GM19023 (cell line): Measurements from ENCODE around the gene EXD3.
A peak's percentile ranks its signal among the peaks of the same experiment; 100 is the strongest.

Experiments used
- ATAC-seq: cut with Tn5 transposase; IDR thresholded peaks from one replicate; pipeline ENCODE4 v1.9.1; 2021; ENCODE audit warnings: mild to moderate bottlenecking, moderate library complexity; ENCODE audit not compliant: unreplicated experiment

The EXD3 gene

DNA sequence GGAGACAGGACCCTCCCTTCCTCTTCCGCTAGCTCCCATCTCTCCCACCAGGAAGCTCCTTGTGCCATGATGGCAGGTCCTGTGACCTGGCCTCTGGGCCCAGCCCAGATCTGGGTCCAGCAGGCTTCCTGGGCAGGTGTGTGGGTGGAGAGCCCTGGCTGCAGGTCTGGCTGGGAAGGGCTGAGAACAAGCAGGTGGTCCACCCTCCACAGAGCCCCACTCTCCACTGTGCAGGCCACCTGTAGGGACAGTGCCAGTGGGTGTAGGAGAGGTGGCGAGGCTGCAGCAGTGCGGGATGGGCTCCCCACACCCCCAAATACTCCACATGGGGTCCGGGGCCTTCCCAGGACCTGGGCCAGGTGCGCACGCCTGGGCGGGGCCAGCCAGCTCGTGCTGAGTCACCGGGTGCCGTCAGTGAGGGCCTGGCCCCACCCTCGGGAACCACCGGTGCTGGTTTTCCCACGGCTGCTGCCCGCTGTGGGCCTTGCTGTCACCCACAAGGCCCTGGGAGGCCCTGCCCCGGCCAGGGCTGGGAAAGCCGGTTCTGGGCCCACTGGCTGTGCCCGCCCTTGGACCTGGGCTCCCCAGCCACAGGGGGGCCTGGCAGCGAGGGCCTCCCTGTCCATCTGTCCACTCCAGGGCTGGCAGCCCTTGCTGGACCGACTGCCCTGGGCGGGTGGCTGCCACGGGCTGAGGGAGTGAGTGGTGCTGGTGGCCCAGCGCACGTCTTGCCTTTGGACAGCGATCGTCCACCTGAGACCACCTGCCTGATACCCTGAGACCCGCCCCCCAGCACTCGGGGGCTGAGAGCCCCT is 111.6 kb downstream of the EXD3 start:
- no peak for ATAC-seq

DNA sequence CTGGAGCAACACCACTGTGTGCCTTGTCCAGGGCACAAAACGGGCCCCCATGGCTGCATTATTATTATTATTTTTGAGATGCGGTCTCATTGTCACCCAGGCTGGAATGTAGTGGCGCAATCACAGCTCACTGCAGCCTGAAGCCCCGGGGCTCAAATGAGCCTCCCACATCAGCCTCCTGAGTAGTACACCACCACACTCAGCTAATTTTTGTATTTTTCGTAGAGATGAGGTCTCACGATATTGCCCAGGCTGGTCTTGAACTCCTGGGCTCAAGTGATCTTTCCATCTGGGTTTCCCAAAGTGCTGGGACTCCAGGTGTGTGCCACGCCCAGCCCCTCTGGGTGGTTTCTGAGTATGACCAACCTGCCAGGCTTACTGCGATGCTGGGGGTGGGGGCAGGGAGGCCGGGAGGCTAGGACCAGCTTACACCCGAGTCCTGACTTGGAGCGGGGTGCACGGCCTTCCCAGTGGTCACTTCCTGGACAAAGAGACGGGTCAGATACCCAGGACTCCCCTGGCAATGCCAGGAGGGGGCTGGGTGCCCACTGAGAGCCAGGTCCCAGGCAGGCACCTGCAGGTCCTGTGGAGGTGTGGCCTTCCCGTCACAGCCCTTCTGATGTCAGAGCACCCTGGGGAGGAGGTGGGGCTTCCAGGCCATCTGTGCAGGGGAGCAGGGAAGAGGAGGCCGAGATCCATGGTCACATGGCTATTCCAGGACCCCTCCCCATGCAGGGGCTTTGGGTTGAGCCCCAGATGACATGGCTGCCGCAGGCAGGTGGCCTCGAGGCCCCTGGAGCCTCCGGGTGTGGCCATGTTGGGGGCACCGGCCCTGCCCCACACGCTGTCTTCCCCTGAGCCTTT is 112.5 kb downstream of the EXD3 start:
- no peak for ATAC-seq

DNA sequence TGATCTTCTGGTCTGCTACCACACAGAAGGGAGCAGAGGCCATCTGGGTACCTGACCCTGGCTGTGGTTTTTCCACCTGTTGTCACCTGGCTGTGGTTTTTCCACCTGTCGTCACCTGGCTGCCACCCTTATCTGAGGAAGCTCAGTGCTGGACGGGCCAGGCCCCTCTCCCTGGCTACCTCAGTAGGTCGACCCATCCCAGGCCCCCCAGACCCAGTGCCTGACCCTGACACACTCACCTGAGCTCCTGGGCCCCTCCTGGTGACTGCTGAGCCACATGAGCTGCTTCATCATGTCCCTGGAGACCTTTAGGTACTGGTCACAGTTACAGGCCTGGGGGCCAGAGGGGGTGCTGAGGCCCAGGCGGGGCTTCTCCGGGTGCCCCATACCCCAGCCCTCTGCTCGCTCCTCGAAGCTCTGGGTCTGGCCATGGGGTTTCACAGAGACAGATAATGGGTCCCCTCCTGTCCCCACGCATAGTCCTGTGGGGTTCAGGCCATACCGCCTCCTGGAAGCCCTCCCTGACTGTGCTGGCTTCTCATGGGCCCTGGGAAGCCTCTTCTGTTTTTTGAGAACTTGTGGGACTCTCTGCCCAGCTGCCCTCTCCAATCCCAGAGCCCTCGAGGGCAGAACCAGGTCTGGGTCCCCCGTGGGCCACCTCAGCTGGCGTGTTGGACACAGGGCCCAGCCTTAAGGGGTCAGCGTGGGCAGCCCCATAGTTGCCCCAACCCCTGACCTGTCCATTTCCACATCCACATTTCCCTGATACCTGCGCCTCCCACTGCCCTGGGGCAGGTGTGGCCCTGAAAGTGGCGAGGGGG is 113.4 kb downstream of the EXD3 start:
- no peak for ATAC-seq

DNA sequence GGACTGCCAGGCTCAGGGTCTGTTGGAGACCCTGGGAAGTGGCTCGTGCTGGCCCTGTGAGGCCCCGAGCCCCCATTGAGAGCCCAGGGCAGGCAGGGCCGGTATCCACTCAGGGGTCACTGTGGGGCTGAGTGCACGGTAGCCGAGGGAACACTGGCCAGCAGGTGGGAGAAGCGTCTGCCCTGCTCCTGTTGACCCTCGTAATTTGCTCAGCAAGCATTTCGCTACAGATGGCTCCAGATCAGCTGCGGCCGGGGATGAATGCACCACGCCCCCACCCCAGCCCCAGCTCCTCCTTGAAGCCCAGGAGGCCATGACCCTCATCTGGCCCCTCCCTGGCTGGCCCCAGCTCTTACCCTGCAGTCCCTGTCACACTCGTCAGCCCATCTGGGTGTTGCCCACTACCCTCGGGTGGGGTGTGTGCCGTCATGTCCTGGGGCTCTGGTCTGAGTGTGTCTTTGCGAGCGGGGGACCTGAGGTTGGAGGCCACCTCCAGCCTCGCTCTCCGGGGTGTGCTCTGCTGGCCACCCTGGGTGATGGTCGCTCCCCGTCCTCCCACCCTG is 114.8 kb downstream of the EXD3 start:
- ATAC-seq: no peak

DNA sequence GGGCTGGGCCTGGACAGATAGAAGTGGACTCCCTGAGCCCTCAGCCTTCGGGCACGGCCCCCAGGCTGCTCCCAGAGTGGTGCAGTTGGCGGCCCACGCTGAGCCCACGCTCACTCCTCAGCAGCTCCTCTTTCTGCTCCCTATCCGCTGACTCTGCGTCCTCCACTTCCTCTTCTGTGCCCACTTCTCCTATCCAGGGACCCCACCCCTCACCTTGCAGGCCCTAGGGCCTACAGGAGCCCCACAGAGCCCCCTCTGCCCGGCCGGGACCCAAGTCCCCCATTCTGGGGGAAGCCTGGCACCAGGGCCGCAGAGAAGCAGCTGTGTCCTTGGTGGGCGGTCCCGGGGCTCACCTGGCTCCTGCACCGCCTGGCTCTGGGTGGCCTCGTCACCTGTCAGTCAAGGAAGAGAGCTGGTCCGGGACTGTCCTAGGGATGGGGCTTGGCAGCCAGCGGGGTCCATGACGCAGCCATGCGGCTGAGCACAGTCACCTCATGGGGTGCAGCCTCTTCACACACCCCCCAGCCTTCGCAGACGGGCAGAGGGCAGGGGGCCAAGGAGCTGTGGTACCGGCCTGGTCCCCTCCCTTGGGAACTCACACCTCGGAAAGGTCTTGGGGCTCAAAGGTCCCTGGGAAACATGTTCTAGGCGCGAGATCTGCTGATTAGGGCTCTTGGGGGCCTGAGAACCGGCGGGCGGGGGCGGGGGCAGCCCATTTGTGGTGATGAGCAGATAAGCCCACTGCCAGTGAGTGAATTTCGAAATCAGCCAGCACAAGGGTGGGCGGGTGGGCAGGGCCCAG is 115.5 kb downstream of the EXD3 start:
- no peak for ATAC-seq

DNA sequence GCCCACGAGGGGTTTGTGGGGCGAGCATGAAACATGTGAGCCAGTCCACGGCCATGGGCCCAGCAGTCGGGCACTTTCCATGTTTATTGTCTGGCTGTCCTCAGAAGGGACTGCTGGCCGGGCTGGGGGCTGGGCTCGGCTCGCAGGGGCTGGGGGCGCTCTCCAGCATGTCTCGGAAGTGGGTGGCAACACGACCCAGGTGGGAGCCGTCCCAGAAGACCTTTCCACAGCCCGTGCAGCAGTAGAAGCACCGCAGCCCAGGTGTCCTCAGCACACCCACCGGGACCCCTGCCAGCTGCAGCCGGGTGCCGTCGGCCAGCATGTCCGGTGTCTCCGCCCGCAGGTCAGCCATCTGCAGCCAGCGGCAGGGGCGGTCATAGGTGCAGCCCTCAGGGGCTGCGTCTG is 116.1 kb downstream of the EXD3 start:
- ATAC-seq: no peak

DNA sequence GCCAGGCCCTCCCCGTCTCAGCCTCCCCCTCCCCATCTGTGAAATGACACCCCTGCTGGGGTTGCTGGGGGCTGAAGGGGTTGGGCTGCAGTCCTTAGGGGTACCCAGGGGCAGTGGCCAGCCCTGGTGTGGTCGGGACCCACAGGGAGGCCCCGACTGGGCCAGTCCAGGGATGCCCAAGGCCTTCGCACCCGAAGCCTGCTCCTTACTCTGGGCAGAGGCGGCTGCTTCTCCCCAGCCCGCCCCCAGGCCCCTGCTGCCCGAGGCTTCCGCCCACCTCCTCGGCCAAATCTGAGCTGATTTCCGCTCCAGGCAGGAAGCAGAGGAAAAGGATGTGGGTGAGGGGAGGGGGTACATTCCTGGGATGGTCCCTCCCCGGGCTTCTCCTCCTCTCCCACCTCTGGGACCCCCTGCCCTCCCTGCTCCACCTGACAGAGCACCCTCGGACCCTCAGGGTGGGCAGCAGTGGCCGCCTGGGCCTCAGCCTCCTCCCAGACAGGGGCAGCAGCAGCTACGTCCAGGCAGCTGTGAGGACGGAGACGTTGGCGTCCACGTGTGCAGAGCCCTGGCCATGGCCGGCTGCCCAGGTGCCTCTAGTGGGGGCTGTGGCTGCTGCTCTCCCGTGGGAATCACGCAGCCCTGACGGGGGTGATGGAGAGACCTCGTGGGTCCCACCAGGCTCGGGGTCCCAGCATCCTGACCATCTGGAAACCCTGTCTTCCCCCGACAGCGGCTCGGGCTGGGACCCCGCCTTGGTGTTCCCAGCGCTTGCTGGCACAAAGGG is 116.7 kb downstream of the EXD3 start:
- ATAC-seq: no peak

DNA sequence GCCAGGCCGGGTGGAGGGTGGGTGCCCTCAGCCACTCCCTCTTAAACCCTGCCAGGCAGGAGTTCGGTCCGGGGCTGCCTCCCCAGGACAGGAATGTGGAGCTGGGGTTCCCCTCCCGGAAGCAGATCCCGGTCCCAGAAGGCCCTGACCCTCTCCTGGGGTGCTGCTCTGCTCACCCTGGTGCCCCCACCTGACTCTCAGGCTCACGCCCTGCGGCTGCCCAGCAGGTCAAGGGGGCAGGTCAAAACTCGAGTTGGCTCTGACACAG is 117.2 kb downstream of the EXD3 start:
- no peak for ATAC-seq

DNA sequence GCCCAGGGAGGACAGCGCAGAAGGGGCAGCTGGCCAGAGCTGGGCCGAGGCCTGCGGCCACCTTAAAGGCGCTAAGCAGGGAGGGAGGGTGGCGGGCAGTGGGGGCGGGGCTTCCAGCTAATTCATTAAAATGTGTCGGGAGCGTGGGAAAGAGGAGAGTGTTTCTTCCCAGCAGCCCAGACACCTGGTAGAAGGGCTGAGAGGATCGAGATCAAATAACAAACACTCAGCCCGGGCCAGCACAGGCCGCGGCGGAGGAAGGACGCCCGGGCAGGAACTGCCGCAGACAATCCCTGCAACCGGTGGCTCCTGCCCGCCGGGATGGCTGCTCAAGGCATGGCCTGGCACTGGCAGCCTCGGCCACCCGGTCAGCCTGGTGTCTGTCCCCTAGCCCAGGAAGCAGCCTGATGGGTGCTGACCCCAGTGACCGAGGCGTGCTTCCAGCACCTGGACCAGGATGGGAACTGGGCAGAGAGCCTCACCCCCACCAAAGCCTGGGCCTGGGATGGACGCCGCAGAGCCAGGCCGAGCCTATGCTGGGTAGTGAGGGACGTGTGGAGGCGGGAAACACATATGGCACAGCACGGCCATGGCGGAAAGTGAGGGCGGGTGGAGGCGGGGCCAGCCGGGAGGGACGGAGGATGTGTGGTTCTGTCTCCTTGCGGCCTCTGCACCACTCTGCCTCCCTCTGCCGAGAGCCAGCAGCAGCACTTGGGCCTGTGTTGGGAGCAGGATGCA is 117.7 kb downstream of the EXD3 start:
- no peak for ATAC-seq

DNA sequence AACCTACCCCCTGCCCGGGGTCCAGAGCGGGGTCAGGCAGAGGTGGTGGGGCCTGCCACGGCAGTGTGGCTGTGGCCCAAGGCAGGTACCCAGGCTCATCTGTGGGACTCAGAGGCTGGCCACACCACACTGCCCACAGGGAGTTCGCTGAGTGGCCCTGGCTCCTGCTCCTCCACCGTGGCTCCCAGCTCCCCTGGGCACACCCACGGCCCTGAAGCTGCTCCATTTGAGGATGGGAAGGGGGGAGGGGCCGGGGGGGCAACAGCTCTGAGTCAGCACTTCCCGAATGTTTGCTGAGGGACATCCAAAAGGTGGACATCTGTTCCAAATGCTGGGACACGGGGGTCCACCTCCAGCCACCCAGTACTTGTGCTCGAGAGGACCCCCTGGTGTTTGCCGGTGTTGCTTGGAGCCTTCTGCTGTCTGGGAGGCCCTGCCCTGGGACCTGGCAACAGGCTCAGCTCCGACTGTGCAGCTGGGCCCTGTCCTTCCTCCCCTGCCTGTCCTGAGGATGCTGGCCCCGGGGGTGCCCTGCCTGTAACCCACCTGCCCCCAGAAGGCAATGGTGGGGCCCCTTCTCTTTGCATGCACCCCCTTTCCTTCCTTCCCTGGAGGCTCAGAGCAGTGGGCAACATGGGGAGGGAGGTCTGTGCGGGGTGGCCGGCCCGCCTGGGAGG is 118.4 kb downstream of the EXD3 start:
- ATAC-seq: no peak

DNA sequence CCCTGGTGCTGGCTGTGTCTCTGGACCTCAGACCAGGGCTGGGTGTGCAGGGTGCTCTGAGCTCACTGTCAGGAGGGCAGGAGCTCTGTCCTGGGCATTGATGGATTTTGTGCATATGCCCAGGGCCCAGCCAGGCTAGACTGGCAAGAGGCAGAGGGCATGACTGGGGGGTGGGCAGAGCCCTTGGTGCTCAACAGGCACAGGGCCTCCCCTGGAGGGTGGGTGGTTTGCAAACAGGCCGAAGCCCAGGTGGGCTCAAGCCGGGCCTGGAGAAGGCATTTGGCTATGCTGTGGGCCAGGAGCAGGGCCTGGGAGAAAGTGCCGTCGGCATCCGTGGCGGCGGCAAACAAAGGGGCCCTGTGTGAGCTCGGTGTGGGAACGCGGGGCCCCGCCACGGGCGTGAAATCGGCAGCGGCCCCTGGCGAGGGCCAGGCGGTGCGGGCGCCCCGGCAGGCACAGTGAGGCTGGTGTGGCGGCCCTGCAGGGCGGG is 119.0 kb downstream of the EXD3 start:
- ATAC-seq: no peak

DNA sequence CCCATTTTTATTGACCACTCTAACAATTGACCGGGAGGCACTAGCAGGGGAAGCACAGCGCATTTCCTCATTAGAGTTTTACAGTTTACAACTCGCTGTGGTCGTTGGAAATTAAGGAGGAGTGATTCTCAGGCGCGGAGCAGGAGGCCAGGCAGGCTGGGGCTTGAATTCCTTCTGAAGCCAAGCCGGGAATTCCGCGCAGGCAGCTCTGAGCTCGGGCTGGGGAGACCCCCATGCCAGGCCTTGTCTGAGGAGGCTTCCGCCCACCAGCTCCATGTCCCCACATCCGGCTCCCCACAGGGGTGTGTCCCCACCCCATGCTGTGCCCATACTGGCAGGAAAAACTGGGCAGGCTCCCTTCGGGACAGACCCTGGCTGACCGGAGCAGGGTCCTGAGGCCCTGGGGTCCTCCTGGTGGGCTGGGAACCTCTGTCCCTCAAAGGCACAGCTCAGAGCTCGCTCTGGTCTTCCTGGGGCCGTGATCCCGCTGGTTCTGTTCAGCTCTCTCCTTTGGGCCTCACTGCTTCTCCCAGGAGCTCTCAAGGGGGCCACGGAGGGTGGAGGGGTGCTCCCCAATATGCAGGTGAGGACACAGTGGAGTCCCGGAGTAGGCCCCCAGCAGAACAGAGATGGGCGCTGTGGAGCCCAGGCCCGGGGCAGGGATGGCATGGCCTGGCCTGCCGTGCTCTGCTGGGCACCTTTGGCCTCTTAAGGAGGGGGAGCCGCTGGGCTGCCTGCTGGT is 119.6 kb downstream of the EXD3 start:
- no peak for ATAC-seq

DNA sequence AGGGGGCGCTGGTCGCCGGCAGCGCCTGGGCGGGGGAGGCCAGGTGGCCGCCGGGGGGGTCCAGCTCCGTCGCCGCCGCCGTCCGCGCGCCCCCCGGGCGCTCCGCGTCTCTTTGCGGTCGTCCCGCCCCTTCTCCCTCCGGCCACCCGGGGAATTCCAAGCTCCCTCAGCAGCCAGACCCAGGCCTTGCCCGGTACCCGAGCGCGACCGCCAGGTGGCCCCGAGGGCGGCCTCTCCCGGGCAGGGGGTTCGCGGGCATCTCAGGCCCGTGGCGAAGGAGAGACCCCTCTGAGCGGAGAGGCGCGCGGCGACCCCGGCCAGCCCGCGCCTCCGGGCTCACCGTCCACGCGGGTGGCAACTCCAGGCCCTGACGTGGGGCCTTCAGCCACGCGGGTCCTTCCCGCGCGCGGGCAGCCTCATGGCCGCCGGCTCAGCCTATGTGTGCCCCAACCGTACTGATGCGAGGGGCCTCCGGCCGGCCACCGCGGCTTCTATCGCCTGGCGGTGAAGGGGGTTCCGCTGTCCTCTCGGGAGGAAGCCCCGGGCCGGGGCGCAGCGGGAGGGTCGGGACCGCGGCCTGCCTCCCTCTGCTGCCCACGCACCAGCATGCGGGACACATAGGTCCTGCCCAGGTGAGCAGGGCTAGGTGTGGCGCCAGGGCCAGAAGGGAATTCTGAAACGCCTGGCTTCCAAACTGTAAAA is 120.4 kb downstream of the EXD3 start:
- ATAC-seq: peak; percentile 41

DNA sequence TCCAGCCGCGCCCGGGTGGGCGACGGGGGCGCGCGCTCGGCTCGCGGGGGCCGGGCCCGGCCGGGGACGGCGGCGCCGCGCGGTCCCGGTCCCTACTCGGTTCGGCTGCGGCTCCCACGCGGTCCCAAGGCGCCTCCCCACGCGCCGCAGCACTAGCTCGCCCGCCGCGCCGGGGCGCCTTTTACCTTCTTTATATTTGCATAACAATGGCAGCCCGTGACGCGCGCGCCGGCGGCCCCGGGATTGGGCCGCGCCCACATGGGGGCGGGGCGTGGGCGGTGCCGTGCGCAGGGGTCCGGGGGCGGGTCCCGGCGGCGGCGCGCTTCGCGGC is 120.9 kb downstream of the EXD3 start, which contains the start of gene NRARP:
Gene NRARP, minus strand, starts transcription at position 154 of the 331 bp plus-strand sequence. CDS start 343 bp downstream, outside the sequence.
- peak; percentile 73 for ATAC-seq

DNA sequence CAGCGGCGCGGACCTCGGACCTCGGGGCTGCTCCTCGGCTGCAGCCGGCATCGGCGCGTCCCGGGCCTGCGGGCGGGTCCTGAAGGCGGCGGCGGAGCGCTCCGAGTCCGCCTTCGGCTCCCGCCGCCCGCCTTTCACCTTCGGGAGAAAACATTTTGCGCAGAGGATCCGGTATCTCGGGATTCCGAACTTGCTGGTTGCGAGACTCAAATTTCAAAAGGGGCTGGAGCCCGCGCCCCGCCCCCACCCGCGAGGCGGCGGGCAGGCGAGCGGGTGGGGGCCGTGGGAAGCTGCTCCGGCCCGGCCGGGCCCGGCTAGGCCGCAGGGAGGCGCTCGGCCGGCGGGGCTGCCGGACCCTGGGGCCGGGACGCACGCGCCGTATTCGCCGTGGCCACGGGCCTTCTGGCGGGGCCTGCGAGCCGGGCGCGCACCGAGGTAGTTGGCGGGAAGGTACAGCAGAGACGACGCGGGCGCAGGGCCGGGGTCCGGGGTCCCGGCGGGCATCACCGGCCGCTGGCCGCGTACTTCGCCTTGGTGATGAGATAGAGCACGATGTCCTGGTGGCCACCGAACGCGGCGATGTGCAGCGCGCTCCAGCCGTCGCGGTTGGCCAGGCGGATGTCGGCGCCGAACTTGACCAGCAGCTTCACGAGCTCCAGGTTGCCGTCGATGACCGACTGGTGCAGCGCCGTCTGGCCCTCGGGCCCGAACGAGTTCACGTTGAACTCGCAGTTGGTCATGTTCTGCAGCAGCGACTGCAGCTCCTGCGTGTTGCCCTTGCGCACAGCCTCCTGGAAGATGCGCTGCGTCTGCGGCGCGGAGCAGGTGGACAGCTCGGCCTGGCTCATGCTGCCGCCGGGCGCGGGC is 121.6 kb downstream of the EXD3 start:
- no peak for ATAC-seq

DNA sequence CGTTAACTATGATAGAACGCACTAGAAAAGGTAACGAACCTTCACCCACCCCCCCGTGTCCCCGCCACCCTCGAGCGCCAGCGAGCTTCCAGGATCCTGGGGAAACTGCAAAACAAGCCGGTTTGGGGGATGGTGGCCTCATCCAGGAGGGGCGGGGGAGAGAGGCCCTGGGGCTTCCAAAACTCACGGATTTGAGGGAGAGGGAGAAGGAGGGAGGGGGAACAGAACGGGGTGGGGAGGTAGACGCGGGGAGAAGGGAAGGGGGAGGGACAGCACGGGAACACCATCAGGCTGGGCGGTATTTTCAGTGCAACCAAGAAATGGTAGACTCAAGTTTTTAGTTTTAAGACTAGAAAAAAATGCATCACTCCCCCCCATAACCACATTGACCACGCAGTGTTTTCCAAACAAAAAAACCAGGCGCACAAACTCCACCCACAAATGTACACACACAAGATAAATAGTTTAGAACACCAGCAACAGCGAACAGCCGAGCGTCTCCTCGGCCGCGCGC is 122.3 kb downstream of the EXD3 start:
- ATAC-seq: no peak
